Stomach (tissue), 9 donors: ENCODE measurements around the gene PEAK1. TPM values are rescaled to one million over a fixed set of nuclear protein-coding genes. Genes with fewer than 3 reads are reported as not detected.
"Not testable (repeated sequence)": the region's sequence is repeated elsewhere in the genome, so short reads cannot be mapped to it uniquely, and the experiment has no call there.

ENCODE experiments used
- DNase-seq, 2 donors: peaks; one replicate each; pipeline versions ENCODE4 v3.0.0 to v3.0.0-alpha.2; 2013 to 2019
- H3K27ac ChIP-seq, 5 donors: fragments of 200-600 bp in 4 of 5; sonication (generic) in 4 of 5; one replicate each; pipeline ENCODE4 v1.5.1; 2013 to 2019; ENCODE audit warnings: mild to moderate bottlenecking in 1 of 5, moderate library complexity in 1 of 5
- H3K27me3 ChIP-seq, 3 donors: fragments of 200-600 bp; sonication (generic); one replicate each; pipeline ENCODE4 v1.5.1; 2017 to 2019; ENCODE audit warnings: mixed run types in 1 of 3
- H3K36me3 ChIP-seq, 4 donors: fragments of 200-600 bp; sonication (generic); 1 replicate in 3 of 4; 2 replicates in 1 of 4; pipeline ENCODE4 v1.5.1; 2016 to 2019
- H3K4me1 ChIP-seq, 4 donors: fragments of 200-600 bp; sonication (generic); one replicate each; pipeline ENCODE4 v1.5.1; 2016 to 2019
- H3K4me3 ChIP-seq, 4 donors: fragments of 200-600 bp; sonication (generic) in 3 of 4; one replicate each; pipeline ENCODE4 v1.5.1; 2016 to 2019; ENCODE audit warnings: mild to moderate bottlenecking in 1 of 4
- H3K9me3 ChIP-seq, 4 donors: fragments of 200-600 bp; sonication (generic); one replicate each; pipeline ENCODE4 v1.5.1; 2016 to 2019
- CTCF ChIP-seq, 7 experiments: fragments of 450-650 bp in 4 of 7; fragments of 200-600 bp in 3 of 7; sonication (generic) in 3 of 7; IDR thresholded peaks; one replicate each; pipeline ENCODE4 v1.5.1; 2016 to 2019; ENCODE audit warnings: antibody characterized with exemption in 7 of 7, control low read depth in 2 of 7, mild to moderate bottlenecking in 1 of 7
- EP300 ChIP-seq: sonication (generic); formaldehyde crosslinking; IDR thresholded peaks from one replicate; pipeline ENCODE4 v1.6.1; 2017; ENCODE audit warnings: antibody characterized with exemption
- POLR2A ChIP-seq, 4 donors: fragments of 450-650 bp; IDR thresholded peaks; one replicate each; pipeline ENCODE4 v1.6.1; 2016; ENCODE audit warnings: antibody characterized with exemption in 4 of 4, control low read depth in 2 of 4, mild to moderate bottlenecking in 1 of 4, moderate library complexity in 1 of 4
- POLR2AphosphoS5 ChIP-seq, 3 donors: sonication (generic); formaldehyde crosslinking; IDR thresholded peaks; one replicate each; pipeline ENCODE4 v1.6.1; 2016; ENCODE audit warnings: antibody characterized with exemption in 3 of 3
- WGBS, 5 donors: extraction: QIAGEN DNeasy Blood & Tissue Kit in 3 of 5; methylation state at CpG; one replicate each; pipeline versions ENCODE4 v1.1.5 to v1.1.7; 2013 to 2018; 5-methylcytosine and 5-hydroxymethylcytosine counted together
- intact Hi-C: fragments of 100-400 bp; cut with DNase I; formaldehyde crosslinking; loops from one replicate; pipeline ENCODE4 v1.15.1; 2023; ENCODE audit warnings: low total_unique reads
- polyA plus RNA-seq, 3 donors: library from polyadenylated mRNA; stranded (reverse); fragments of 200-250 nt; gene quantifications; one replicate each; pipeline ENCODE4 v1.2.3, GENCODE V29; 2013
- total RNA-seq, 5 donors: library from RNA; depleted of rRNA; stranded (reverse); fragments of >200 nt; gene quantifications; one replicate each; pipeline versions ENCODE4 v1.1.0 to v1.2.3, GENCODE V29; 2014 to 2016
- donor health status: healthy with polysubstance abuse.
- donor health status: Bipolar disorder and iron deficiency.
- donor health status: healthy.

The PEAK1 gene
- total and polyA plus RNA-seq, 8 donors = 1.7 to 72.5 (median 19.4) TPM

DNA sequence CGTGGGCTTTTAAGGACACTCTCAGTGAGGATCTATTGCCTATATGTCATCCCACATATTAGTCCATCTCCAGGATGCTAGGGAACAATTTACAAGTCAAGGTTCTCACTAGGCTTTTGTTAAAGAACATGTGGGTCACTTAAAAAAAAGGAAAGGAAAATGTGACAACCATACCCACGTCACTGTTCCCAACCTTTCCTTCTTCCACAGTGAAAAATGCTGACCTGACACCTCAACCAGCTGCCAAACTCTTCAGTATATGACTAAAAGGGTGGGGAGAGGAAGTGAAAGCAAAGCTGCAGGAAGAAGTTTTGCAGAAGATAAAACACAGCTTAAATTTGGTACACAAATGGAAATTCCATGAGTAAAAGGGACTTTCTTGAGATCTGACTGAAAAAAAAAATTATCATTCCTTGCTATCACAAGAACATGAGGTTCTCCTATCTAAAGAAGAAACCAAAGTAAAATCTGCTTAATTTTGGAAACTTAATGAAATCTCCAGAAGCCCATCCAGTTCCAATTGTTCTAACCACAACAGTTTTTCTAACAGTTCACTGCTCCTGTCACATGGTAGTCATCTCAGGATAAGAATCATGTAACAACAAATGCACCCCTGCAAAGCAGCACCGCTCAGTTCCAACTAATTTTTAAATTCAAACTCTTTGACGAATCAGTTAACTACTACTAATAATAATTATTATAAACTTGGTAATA, 232.0 kb downstream of the PEAK1 start:
- H3K4me1 ChIP-seq = peaks cover 4 to 40% (median 23%) of the 10 kb centered on the region in 4 donors
- no peaks in the 10 kb centered on the region for H3K9me3 ChIP-seq
- intact Hi-C loops = no loop called here
- H3K36me3 ChIP-seq = no peaks in the 10 kb centered on the region
- H3K27ac ChIP-seq = peak overlapping the region in 4 of 5 donors; percentile 21 to 77 (median 52)
- no peaks in the 10 kb centered on the region for H3K27me3 ChIP-seq
- no peak overlapping the region for H3K4me3 ChIP-seq
- peak in 1 of 2 donors; percentile 78 for DNase-seq
- TF ChIP-seq POLR2A (IDR thresholded peaks at IDR 0.05) (no peak), POLR2AphosphoS5 (IDR thresholded peaks at IDR 0.05) (peak in 1 of 3 donors; percentile 43)
- 57 to 70% (median 64%) methylated on average over 4 of the region's 4 CpGs for WGBS, 5 donors

GRCh38 chr15:77186594-77187011, 233.3 kb downstream of the PEAK1 start:
- intact Hi-C loops = no loop called here

DNA sequence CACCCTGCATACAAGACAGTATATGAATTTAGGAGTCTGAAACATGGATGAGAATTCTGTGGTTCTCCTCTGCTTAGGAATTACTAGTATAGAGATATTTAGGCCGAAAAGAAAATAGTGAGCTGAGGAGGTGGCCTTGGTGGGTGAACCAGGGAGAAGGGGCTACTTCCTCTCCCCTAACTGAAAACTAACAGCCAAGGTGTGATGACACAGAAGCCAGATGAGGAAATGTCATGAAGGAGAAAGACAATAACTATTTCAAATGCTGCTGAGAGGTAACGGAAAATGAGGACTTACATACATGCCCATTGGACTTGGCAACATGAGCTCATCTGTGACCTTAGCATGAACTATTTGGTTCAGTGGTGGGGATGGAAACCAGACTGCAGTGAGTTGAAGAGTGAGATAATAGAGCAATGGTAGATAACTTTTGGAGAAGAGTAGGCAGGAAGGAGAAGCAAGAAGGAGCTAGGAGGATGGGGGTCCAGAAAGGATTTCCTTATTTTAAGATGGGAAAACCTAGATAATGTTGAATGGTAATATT, 234.6 kb downstream of the PEAK1 start:
- no peaks in the 10 kb centered on the region for H3K9me3 ChIP-seq
- WGBS, 5 donors = 89 to 97% (median 94%) methylated on average over 2 of the region's 2 CpGs
- H3K36me3 ChIP-seq = peaks cover 0 to 4% (median 0%) of the 10 kb centered on the region in 4 donors
- no peak for TF ChIP-seq CTCF (IDR thresholded peaks at IDR 0.05)
- no peak for TF ChIP-seq EP300
- no peak for TF ChIP-seq POLR2AphosphoS5 (IDR thresholded peaks at IDR 0.05)
- TF ChIP-seq POLR2A (IDR thresholded peaks at IDR 0.05) = no peak
- peaks cover 4 to 42% (median 23%) of the 10 kb centered on the region in 4 donors for H3K4me1 ChIP-seq
- peak in 1 of 2 donors; percentile 30 for DNase-seq
- intact Hi-C loops = no loop called here
- H3K4me3 ChIP-seq = no peak overlapping the region
- H3K27me3 ChIP-seq = no peaks in the 10 kb centered on the region
- no peak overlapping the region for H3K27ac ChIP-seq

More at GRCh38 chr15:77186594-77187011, 233.3 kb downstream of the PEAK1 start:
- Histone ChIP-seq H3K36me3 (no peaks in the 10 kb centered on the region), H3K27me3 (no peaks in the 10 kb centered on the region), H3K27ac (peak overlapping the region in 4 of 5 donors; percentile 21 to 77 (median 52)), H3K9me3 (no peaks in the 10 kb centered on the region), H3K4me1 (peaks cover 4 to 40% (median 23%) of the 10 kb centered on the region in 4 donors), H3K4me3 (no peak overlapping the region)
- WGBS, 5 donors = 22 to 34% (median 29%) methylated on average over 3 of the region's 3 CpGs
- DNase-seq = peak in 1 of 2 donors; percentile 70
- no peak for TF ChIP-seq POLR2A (IDR thresholded peaks at IDR 0.05)
- peak in 4 of 7 experiments; percentile 9 to 49 (median 22) for TF ChIP-seq CTCF (IDR thresholded peaks at IDR 0.05)
- TF ChIP-seq EP300 = no peak

DNA sequence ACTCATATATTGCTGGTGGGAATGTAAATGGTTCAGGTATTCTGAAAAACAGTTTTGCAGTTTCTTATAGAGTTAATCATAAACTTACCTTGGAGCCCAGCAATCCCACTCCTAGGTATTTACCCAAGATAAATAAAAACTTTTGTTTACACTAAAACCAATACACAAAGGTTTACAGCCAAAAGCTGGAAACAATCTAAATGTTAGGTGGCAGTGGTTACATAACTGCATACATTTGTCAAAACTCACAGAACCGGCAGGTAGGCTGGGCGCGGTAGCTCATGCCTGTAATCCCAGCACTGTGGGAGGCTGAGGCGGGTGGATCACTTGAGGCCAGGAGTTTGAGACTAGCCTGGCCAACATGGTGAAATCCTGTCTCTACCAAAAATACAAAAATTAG, 235.6 kb downstream of the PEAK1 start:
- H3K9me3 ChIP-seq, H3K36me3 ChIP-seq, intact Hi-C loops, H3K4me3 ChIP-seq, H3K27me3 ChIP-seq: not testable (repeated sequence)
- 33 to 60% (median 49%) methylated on average over 4 of the region's 4 CpGs for WGBS, 5 donors
- H3K4me1 ChIP-seq = peaks cover 4 to 42% (median 23%) of the 10 kb centered on the region in 4 donors
- H3K27ac ChIP-seq = peak overlapping the region in 1 of 5 donors; percentile 38
- DNase-seq = peak; percentile 30 to 39

GRCh38 chr15:77183066-77183465, 236.8 kb downstream of the PEAK1 start:
- intact Hi-C loops = no loop called here
- H3K27me3 ChIP-seq = no peaks in the 10 kb centered on the region
- H3K27ac ChIP-seq = no peak overlapping the region
- peaks cover 4 to 42% (median 23%) of the 10 kb centered on the region in 4 donors for H3K4me1 ChIP-seq
- no peaks in the 10 kb centered on the region for H3K9me3 ChIP-seq
- 86 to 94% (median 90%) methylated on average over 3 of the region's 3 CpGs for WGBS, 5 donors
- peaks cover 0 to 13% (median 8%) of the 10 kb centered on the region in 4 donors for H3K36me3 ChIP-seq
- no peak overlapping the region for H3K4me3 ChIP-seq
- no peak for TF ChIP-seq POLR2AphosphoS5 (IDR thresholded peaks at IDR 0.05)
- no peak for TF ChIP-seq POLR2A (IDR thresholded peaks at IDR 0.05)
- no peak for TF ChIP-seq EP300
- no peak for TF ChIP-seq CTCF (IDR thresholded peaks at IDR 0.05)
- DNase-seq = no peak
